PC-3 (cell line): ENCODE results near the gene PRRX2.

Experiments used
- CTCF ChIP-seq: fragments of 300-600 bp; sonication (generic); conservative IDR thresholded peaks from 2 replicates; pipeline ENCODE4 v1.5.1; 2017; ENCODE audit warnings: antibody characterized with exemption, low read depth, mild to moderate bottlenecking, low read length
- EZH2 ChIP-seq: fragments of 300-600 bp; sonication (generic); IDR thresholded peaks from one replicate; pipeline ENCODE4 v1.6.1; 2017; ENCODE audit warnings: antibody characterized with exemption, mild to moderate bottlenecking, low read length; ENCODE audit not compliant: unreplicated experiment
- EZH2phosphoT487 ChIP-seq: fragments of 300-600 bp; sonication (generic); IDR thresholded peaks from 2 replicates; pipeline ENCODE4 v1.6.1; 2018; ENCODE audit warnings: mild to moderate bottlenecking, antibody characterized with exemption, low read length, borderline replicate concordance

GRCh38 chr9:129759319-129759718, 93.9 kb downstream of the PRRX2 start:
- TF ChIP-seq CTCF = no peak
- TF ChIP-seq EZH2 = no peak
- TF ChIP-seq EZH2phosphoT487 = no peak
